ENCODE measurements around the gene DDX39B.
A peak's percentile ranks its signal among the peaks of the same experiment; 100 is the strongest.

Gene DDX39B

GRCh38 chr6:31579119-31579505, 37.3 kb upstream of the DDX39B start:
- peaks cover 53% of the 10 kb centered on the region for H3K36me3 Mint-ChIP-seq (ENCODE audit: low read depth)

DNA sequence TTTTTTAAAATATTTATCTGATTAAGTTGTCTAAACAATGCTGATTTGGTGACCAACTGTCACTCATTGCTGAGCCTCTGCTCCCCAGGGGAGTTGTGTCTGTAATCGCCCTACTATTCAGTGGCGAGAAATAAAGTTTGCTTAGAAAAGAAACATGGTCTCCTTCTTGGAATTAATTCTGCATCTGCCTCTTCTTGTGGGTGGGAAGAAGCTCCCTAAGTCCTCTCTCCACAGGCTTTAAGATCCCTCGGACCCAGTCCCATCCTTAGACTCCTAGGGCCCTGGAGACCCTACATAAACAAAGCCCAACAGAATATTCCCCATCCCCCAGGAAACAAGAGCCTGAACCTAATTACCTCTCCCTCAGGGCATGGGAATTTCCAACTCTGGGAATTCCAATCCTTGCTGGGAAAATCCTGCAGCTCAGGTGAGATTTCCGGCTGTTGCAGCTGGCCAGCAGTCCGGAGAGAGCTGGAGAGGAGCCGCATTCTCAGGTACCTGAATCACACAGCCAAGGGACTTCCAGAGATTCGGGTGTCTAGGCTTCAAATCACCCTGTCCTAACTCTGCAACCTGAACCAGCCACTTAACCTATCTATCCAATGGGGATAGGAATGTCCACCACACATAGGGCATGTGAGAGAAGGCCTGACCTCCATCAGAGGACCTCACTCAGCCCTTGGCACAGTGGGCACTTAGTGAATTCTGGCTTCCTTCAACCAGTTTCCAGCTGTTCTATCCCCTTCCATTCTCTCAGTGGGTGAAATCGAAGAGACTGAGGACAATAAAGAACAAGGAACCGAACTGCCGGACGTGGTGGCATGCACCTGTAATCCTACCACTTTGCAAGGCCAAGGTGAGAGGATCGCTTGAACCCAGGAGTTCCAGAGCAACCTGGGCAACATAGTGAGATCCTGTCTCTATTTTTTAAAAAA, 36.6 kb upstream of the DDX39B start:
- Mint-ChIP-seq H3K27ac (peak overlapping the region; percentile 87), H3K4me3 (peak overlapping the region; percentile 99), H3K9me3 (no peaks in the 10 kb centered on the region), H3K4me1 (peaks cover 80% of the 10 kb centered on the region), H3K36me3 (ENCODE audit: low read depth) (peaks cover 56% of the 10 kb centered on the region), H3K27me3 (no peaks in the 10 kb centered on the region)
- ATAC-seq (no peak), DNase-seq (no peak)

More at GRCh38 chr6:31579119-31579505, 37.3 kb upstream of the DDX39B start:
- H3K27ac Mint-ChIP-seq, result peak overlapping the region; percentile 87
- no peaks in the 10 kb centered on the region for H3K27me3 Mint-ChIP-seq
- H3K4me3 Mint-ChIP-seq, result peak overlapping the region; percentile 99
- H3K4me1 Mint-ChIP-seq, result peaks cover 77% of the 10 kb centered on the region
- DNase-seq (no peak), ATAC-seq (no peak)
- H3K9me3 Mint-ChIP-seq, result no peaks in the 10 kb centered on the region

- H3K4me1 Mint-ChIP-seq, result peaks cover 80% of the 10 kb centered on the region
These were observed 35.8 kb upstream of the DDX39B start for GRCh38 chr6:31577579-31577966.

GRCh38 chr6:31576897-31577578, 35.2 kb upstream of the DDX39B start:
- H3K27ac Mint-ChIP-seq, result peak overlapping the region; percentile 97
- H3K36me3 Mint-ChIP-seq (ENCODE audit: low read depth), result peaks cover 66% of the 10 kb centered on the region
- peak overlapping the region; percentile 99 for H3K4me3 Mint-ChIP-seq
- DNase-seq (no peak), ATAC-seq (no peak)
- H3K27me3 Mint-ChIP-seq, result no peaks in the 10 kb centered on the region
- peaks cover 78% of the 10 kb centered on the region for H3K4me1 Mint-ChIP-seq
- H3K9me3 Mint-ChIP-seq, result no peaks in the 10 kb centered on the region

More at GRCh38 chr6:31577579-31577966, 35.8 kb upstream of the DDX39B start:
- H3K36me3 Mint-ChIP-seq (ENCODE audit: low read depth), result peaks cover 64% of the 10 kb centered on the region
- H3K4me3 Mint-ChIP-seq, result peak overlapping the region; percentile 99
- no peaks in the 10 kb centered on the region for H3K27me3 Mint-ChIP-seq
- no peak for ATAC-seq
- H3K27ac Mint-ChIP-seq, result peak overlapping the region; percentile 97
- H3K9me3 Mint-ChIP-seq, result no peaks in the 10 kb centered on the region
- no peak for DNase-seq

- ATAC-seq (no peak), DNase-seq (no peak)
- Mint-ChIP-seq H3K36me3 (ENCODE audit: low read depth) (peaks cover 61% of the 10 kb centered on the region), H3K4me1 (peaks cover 82% of the 10 kb centered on the region), H3K4me3 (peak overlapping the region; percentile 99), H3K27me3 (no peaks in the 10 kb centered on the region), H3K9me3 (no peaks in the 10 kb centered on the region), H3K27ac (peak overlapping the region; percentile 97)
These were observed 34.3 kb upstream of the DDX39B start for GRCh38 chr6:31575952-31576685.

GRCh38 chr6:31575335-31575901, 33.6 kb upstream of the DDX39B start, which contains the start of gene TNF:
TNF (plus strand) TSS chr6:31575565; CDS start chr6:31575742, 177 bp downstream.
- no peaks in the 10 kb centered on the region for H3K9me3 Mint-ChIP-seq
- H3K27me3 Mint-ChIP-seq, result no peaks in the 10 kb centered on the region
- H3K36me3 Mint-ChIP-seq (ENCODE audit: low read depth), result peaks cover 57% of the 10 kb centered on the region
- peak; percentile 13 for ATAC-seq
- DNase-seq, result peak; percentile 84
- H3K27ac Mint-ChIP-seq, result peak within 1 kb of the TSS; percentile 97
- H3K4me3 Mint-ChIP-seq, result peak within 1 kb of the TSS; percentile 99
- H3K4me1 Mint-ChIP-seq, result peaks cover 87% of the 10 kb centered on the region

- peaks cover 56% of the 10 kb centered on the region for H3K36me3 Mint-ChIP-seq (ENCODE audit: low read depth)
- H3K27ac Mint-ChIP-seq, result peak overlapping the region; percentile 97
- H3K27me3 Mint-ChIP-seq, result no peaks in the 10 kb centered on the region
- DNase-seq (peak; percentile 62), ATAC-seq (no peak)
- H3K4me1 Mint-ChIP-seq, result peaks cover 87% of the 10 kb centered on the region
- H3K9me3 Mint-ChIP-seq, result no peaks in the 10 kb centered on the region
- H3K4me3 Mint-ChIP-seq, result peak overlapping the region; percentile 99
These were observed 32.6 kb upstream of the DDX39B start for GRCh38 chr6:31574106-31575061.

GRCh38 chr6:31573239-31574105, 31.7 kb upstream of the DDX39B start:
- DNase-seq (no peak), ATAC-seq (no peak)
- H3K9me3 Mint-ChIP-seq, result no peaks in the 10 kb centered on the region
- H3K36me3 Mint-ChIP-seq (ENCODE audit: low read depth), result peaks cover 47% of the 10 kb centered on the region
- peak overlapping the region; percentile 97 for H3K27ac Mint-ChIP-seq
- H3K27me3 Mint-ChIP-seq, result no peaks in the 10 kb centered on the region
- peak overlapping the region; percentile 99 for H3K4me3 Mint-ChIP-seq
- H3K4me1 Mint-ChIP-seq, result peaks cover 87% of the 10 kb centered on the region

- ATAC-seq (peak; percentile 49), DNase-seq (peak; percentile 82)
- H3K27ac Mint-ChIP-seq, result peak within 1 kb of the TSS; percentile 97
- H3K4me3 Mint-ChIP-seq, result peak within 1 kb of the TSS; percentile 99
- peaks cover 37% of the 10 kb centered on the region for H3K36me3 Mint-ChIP-seq (ENCODE audit: low read depth)
- peaks cover 94% of the 10 kb centered on the region for H3K4me1 Mint-ChIP-seq
- no peaks in the 10 kb centered on the region for H3K9me3 Mint-ChIP-seq
- no peaks in the 10 kb centered on the region for H3K27me3 Mint-ChIP-seq
These were observed 30.5 kb upstream of the DDX39B start, which contains the start of gene LTA for GRCh38 chr6:31572041-31572911. LTA (plus strand) TSS chr6:31572289; CDS start chr6:31572743, 454 bp downstream.

- H3K36me3 Mint-ChIP-seq (ENCODE audit: low read depth), result peaks cover 24% of the 10 kb centered on the region
- DNase-seq (no peak), ATAC-seq (no peak)
- H3K4me3 Mint-ChIP-seq, result peak overlapping the region; percentile 10
- peaks cover 90% of the 10 kb centered on the region for H3K4me1 Mint-ChIP-seq
- no peaks in the 10 kb centered on the region for H3K27me3 Mint-ChIP-seq
- H3K9me3 Mint-ChIP-seq, result no peaks in the 10 kb centered on the region
- H3K27ac Mint-ChIP-seq, result peak overlapping the region; percentile 72
These were observed 28.2 kb upstream of the DDX39B start for GRCh38 chr6:31569861-31570536.

DNA sequence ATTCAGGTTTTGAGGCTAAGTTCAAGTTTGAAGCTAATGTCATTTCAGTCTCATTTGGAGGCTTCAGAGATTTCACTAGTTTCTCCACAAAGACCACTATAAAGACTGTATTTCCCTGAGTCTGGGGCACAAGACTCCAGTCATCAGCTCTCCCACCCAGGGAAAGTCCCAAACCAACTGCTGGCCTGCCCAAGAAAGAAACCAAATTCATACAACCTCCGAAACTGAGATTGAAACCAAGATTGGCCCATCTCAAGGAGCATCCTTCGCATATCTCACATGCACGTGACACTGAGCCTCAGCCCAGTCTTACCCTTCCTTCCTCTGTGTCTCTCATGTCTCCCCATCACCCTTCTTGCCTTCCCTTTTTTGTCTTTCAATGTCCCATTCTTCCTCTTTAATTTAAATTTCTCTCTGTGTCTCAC, 26.7 kb upstream of the DDX39B start:
- DNase-seq (peak; percentile 69), ATAC-seq (peak; percentile 66)
- peak overlapping the region; percentile 46 for H3K4me3 Mint-ChIP-seq
- peak overlapping the region; percentile 85 for H3K27ac Mint-ChIP-seq
- H3K4me1 Mint-ChIP-seq, result peaks cover 86% of the 10 kb centered on the region
- no peaks in the 10 kb centered on the region for H3K27me3 Mint-ChIP-seq
- H3K36me3 Mint-ChIP-seq (ENCODE audit: low read depth), result peaks cover 24% of the 10 kb centered on the region
- H3K9me3 Mint-ChIP-seq, result no peaks in the 10 kb centered on the region

Data from activated naive CD8-positive, alpha-beta T cell treated with anti-CD3 and anti-CD28 coated beads, Interleukin-2, amount 50 U/mL, for 24 hours (primary cell).